ENCODE measurements around the gene ZGLP1.
"Not testable (repeated sequence)": the region's sequence is repeated elsewhere in the genome, so short reads cannot be mapped to it uniquely, and the experiment has no call there.

ZGLP1 gene

DNA sequence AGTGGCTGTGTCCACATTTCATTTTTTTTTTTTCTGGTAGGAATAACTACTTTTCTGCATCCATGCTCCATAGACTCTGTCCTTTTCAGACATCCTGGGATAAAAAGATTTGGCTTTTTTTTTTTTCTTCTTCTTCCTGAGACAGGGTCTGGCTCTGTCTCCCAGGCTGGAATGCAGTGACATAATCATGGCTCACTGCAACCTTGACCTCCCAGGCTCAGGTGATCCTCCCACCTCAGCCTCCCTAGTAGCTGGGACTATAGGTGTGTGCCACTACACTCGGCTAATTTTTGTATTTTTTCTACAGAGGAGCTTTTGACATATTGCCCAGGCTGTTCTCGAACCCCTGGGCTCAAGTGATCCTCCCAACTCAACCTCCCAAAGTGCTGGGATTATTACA is 33.9 kb upstream of the ZGLP1 start:
- H3K4me3 ChIP-seq (replicated peaks in 1 of 2; ENCODE audit: low read depth in 2 of 2, low read length in 2 of 2) = no peak overlapping the region
- TF ChIP-seq, protein P1, sequence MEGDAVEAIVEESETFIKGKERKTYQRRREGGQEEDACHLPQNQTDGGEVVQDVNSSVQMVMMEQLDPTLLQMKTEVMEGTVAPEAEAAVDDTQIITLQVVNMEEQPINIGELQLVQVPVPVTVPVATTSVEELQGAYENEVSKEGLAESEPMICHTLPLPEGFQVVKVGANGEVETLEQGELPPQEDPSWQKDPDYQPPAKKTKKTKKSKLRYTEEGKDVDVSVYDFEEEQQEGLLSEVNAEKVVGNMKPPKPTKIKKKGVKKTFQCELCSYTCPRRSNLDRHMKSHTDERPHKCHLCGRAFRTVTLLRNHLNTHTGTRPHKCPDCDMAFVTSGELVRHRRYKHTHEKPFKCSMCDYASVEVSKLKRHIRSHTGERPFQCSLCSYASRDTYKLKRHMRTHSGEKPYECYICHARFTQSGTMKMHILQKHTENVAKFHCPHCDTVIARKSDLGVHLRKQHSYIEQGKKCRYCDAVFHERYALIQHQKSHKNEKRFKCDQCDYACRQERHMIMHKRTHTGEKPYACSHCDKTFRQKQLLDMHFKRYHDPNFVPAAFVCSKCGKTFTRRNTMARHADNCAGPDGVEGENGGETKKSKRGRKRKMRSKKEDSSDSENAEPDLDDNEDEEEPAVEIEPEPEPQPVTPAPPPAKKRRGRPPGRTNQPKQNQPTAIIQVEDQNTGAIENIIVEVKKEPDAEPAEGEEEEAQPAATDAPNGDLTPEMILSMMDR (IDR thresholded peaks at IDR 0.05; ENCODE audit: low read depth, low read length) = no peak

DNA sequence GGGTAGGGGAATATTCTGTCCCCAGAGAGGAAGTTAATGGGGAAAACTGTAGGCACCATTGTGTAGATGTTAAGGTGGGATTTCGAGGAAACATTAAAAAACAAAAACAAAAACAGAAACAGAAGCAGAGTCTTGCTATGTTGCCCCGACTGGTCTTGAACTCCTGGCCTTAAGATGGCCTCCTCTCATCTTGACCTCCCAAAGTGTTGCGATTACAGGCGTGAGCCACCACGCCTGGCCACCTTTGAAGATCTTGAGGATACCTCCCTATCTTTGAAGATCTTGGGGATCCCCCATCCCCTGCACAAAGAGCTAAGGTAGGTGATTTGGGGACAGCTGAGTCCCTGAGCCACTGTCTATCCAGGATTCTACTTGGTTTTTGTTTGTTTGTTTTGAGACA is 30.4 kb upstream of the ZGLP1 start:
- no peak for DNase-seq (ENCODE audit: low read depth in 2 of 2)
- no peak overlapping the region for H3K4me3 ChIP-seq (replicated peaks in 1 of 2; ENCODE audit: low read depth in 2 of 2, low read length in 2 of 2)
- TF ChIP-seq, protein P1 (IDR thresholded peaks at IDR 0.05; ENCODE audit: low read depth, low read length) = no peak

More for the DNA sequence above, 33.9 kb upstream of the ZGLP1 start:
- DNase-seq (ENCODE audit: low read depth in 2 of 2) = no peak

DNA sequence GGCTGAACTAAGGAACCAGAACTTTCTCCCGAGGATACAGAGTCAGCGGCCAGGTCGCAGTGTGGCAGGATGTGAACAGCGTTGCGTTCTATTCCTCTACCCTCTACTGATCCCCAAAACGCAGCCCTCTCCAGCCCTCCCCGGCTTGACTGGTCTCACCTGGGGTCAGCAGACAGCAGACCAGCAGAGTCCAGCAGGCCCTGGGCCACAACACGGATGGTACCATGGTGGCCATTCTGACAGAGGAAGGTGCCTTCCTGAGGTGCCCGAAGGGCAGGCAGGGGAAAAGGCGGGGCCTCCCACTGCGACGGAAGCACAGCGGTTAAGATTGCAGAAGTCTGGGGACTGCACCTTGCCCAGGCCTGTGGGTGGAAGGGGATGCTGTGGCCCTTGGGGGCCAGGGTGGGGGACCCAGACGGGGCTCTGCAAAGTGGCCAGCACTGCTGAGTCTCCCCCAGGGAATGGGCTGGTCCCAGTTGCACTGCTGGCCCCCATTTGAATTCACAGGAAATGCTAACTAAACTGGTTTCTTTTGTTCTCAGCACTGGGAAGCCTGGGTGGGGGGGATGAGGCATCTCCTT is 29.9 kb upstream of the ZGLP1 start, which contains the start of gene ICAM3:
Gene ICAM3, minus strand, starts transcription at position 245 of the 581 bp plus-strand sequence. Its CDS starts 10 bp downstream, at position 235.
- TF ChIP-seq, protein P1 (IDR thresholded peaks at IDR 0.05; ENCODE audit: low read depth, low read length) = no peak
- no peak for DNase-seq (ENCODE audit: low read depth in 2 of 2)
- H3K4me3 ChIP-seq (replicated peaks in 1 of 2; ENCODE audit: low read depth in 2 of 2, low read length in 2 of 2) = no peak within 1 kb of the TSS

DNA sequence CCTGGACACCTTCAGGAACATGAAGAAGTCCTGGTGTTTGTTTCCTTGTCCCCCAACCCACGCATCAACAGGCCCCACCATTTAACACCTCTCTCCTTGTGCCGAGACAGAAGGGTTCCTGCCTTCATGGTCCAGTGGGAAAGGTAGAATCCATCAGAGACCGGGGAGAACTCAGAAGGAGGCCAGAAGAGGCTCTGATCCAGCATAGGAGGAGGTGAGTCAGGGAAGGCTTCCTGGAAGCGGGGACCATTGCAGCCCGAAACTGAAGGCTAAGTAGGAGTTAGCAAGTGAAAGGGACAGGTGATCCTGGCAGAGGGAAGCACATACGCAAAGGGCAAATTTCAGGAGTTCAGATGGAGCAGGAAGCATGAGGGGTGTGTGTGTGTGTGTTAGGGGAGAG is 29.3 kb upstream of the ZGLP1 start:
- no peak overlapping the region for H3K4me3 ChIP-seq (replicated peaks in 1 of 2; ENCODE audit: low read depth in 2 of 2, low read length in 2 of 2)
- DNase-seq (ENCODE audit: low read depth in 2 of 2) = no peak
- TF ChIP-seq, protein P1 (IDR thresholded peaks at IDR 0.05; ENCODE audit: low read depth, low read length) = no peak

DNA sequence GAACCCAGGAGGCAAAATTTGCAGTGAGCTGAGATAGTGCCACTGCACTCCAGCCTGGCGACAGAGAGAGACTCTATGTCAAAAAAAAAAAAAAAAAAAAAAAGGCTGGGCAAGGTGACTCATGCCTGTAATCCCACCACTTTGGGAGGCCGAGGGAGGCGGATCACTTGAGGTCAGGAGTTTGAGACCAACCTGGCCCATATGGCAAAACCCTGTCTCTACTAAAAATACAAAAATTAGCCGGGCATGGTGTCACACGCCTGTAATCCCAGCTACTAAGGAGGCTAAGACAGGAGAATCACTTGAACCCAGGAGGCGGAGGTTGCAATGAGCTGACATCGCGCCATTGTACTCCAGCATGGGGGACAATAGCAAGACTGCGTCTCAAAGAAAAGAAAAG is 27.1 kb upstream of the ZGLP1 start:
- not testable (repeated sequence) for DNase-seq (ENCODE audit: low read depth in 2 of 2); H3K4me3 ChIP-seq (replicated peaks in 1 of 2; ENCODE audit: low read depth in 2 of 2, low read length in 2 of 2)

DNA sequence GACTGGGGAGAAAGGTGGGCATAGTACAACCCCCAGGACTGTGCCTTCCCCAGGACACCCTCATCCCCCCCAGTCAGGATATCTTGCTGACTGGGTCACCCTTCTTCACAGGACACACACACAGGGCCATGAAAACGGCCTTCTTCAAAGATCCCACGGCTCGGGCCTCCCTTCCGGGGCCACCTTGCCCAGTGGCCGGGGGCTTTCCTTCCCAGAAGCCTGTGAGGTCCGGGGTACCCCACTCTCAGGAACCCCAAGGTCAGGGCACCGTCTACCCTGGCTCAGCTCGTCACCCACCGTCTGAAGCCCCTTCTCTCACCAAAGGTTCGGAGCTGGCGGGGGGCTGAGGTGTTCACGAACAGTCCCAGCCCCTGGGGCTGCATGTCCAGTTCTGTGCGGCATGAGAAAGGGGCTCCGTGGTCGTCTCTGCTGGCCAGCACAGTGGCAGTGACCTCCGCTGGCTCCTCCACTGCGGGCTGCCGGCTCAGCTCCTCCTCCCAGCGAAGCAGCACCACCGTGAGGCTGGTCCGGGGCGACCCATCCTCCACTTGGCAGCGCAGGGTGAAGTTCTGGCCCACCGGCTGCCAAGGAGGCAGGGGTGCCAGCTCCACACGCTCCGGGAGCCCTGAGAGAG is 25.9 kb upstream of the ZGLP1 start:
- DNase-seq (ENCODE audit: low read depth in 2 of 2) = no peak
- no peak overlapping the region for H3K4me3 ChIP-seq (replicated peaks in 1 of 2; ENCODE audit: low read depth in 2 of 2, low read length in 2 of 2)
- TF ChIP-seq, protein P1 (IDR thresholded peaks at IDR 0.05; ENCODE audit: low read depth, low read length) = no peak

DNA sequence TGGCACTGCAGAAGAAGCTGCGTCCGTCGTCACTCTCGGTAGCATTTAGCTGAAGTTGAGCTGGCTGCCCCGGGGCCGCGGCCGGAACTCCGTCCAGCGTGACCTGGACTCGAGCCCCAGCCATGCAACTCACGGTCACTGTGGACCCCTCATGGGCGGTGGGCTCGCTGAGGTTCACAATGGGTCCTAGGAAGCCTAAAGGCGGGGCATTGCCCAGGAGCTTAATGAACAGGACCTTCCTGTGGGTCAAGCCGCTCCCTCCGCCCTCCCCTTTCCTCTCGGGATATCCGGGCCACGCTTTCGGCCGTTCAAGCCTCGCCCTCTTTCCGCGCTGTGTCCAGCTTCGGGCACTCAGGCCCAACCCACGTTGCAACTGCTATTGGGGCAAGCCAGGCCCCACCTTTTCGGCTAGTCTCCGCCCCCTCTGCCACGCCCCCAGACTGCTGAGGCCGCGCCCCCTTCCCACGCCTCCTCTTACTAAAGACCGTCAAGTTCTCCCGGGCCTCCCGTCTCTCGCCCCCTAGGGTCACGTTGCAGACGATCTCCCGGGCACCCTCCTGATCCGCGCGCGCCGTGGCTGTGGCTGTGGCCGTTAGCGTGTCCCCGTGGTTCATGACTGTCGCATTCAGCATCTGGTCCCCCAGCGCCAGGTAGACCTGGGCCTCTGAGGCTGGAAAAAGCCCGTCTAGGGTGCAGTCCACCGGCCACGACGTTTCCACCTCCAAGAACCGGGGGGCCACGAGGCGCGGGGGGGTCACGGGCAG is 25.2 kb upstream of the ZGLP1 start:
- H3K4me3 ChIP-seq (replicated peaks in 1 of 2; ENCODE audit: low read depth in 2 of 2, low read length in 2 of 2) = peak overlapping the region; percentile 94 to 95
- peak; percentile 98 for DNase-seq (ENCODE audit: low read depth in 2 of 2)
- TF ChIP-seq, protein P1 (IDR thresholded peaks at IDR 0.05; ENCODE audit: low read depth, low read length) = no peak
